K562 (cell line): ENCODE measurements around the gene SKAP1. TPM values are rescaled to one million over a fixed set of nuclear protein-coding genes. Genes with fewer than 3 reads are reported as not detected.

Experiments
- AFF1 ChIP-seq, 2 experiments: fragments of 450-650 bp; IDR thresholded peaks; 2 replicates each; pipeline ENCODE4 v1.6.1; 2018; ENCODE audit warnings: mild to moderate bottlenecking in 2 of 2, low read depth in 1 of 2; ENCODE audit not compliant: partially characterized antibody in 2 of 2
- ATF3 ChIP-seq, 2 experiments: fragments of 450-650 bp in 1 of 2; sonication (generic) in 1 of 2; formaldehyde crosslinking in 1 of 2; IDR thresholded peaks in 1 of 2; conservative IDR thresholded peaks in 1 of 2; 2 replicates each; pipeline versions ENCODE4 v1.6.1 to v1.8.1; 2016 to 2023; ENCODE audit warnings: mild to moderate bottlenecking in 2 of 2, moderate library complexity in 2 of 2, inconsistent platforms in 1 of 2, missing genetic modification reagents in 1 of 2
- JUND ChIP-seq, 2 experiments: IDR thresholded peaks; 2 replicates in 1 of 2; 3 replicates in 1 of 2; pipeline ENCODE4 v1.6.1; 2011; ENCODE audit warnings: borderline replicate concordance in 2 of 2, low read depth in 2 of 2, low read length in 2 of 2, improper control_type of control experiment in 1 of 2, missing biosample characterization in 1 of 2, missing genetic modification characterization in 1 of 2, missing genetic modification reagents in 1 of 2
- LCOR ChIP-seq: sonication (generic); formaldehyde crosslinking; IDR thresholded peaks from 2 replicates; pipeline ENCODE4 v1.8.0; 2022; ENCODE audit warnings: mild to moderate bottlenecking, missing genetic modification reagents
- NFATC3 ChIP-seq: fragments of 450-650 bp; IDR thresholded peaks from 2 replicates; pipeline ENCODE4 v1.6.1; 2017; ENCODE audit warnings: mild to moderate bottlenecking
- PHF21A ChIP-seq: fragments of 450-650 bp; IDR thresholded peaks from 2 replicates; pipeline ENCODE4 v1.6.1; 2017; ENCODE audit warnings: low read depth, borderline replicate concordance
- SMAD2 ChIP-seq: fragments of 150-350 bp; IDR thresholded peaks from 2 replicates; pipeline ENCODE4 v1.6.1; 2014; ENCODE audit warnings: low read depth, mild to moderate bottlenecking, low read length
- SMC3 ChIP-seq: conservative IDR thresholded peaks from 2 replicates; pipeline ENCODE4 v1.6.1; 2011; ENCODE audit warnings: low read depth, low read length, improper control_type of control experiment; ENCODE audit not compliant: insufficient read depth
- SRSF9 ChIP-seq: fragments of 200-400 bp; formaldehyde crosslinking; IDR thresholded peaks from 2 replicates; pipeline ENCODE4 v1.6.1; 2017; ENCODE audit warnings: low read depth, low read length, borderline replicate concordance
- TRIM28 ChIP-seq: fragments of 450-650 bp; IDR thresholded peaks from 2 replicates; pipeline ENCODE4 v1.6.1; 2017
- U2AF2 ChIP-seq: fragments of 200-400 bp; formaldehyde crosslinking; optimal IDR thresholded peaks from 2 replicates; pipeline ENCODE3; 2017; ENCODE audit warnings: low read depth, mild to moderate bottlenecking, low read length
- ZNF318 ChIP-seq, 2 experiments: fragments of 450-650 bp; IDR thresholded peaks; 2 replicates each; pipeline ENCODE4 v1.6.1; 2016; ENCODE audit warnings: mild to moderate bottlenecking in 2 of 2, borderline replicate concordance in 1 of 2, low read depth in 1 of 2, moderate library complexity in 1 of 2
- ZNF589 ChIP-seq: fragments of 200-800 bp; sonication (Bioruptor generic); IDR thresholded peaks from 2 replicates; pipeline ENCODE4 v1.6.1; 2016; ENCODE audit warnings: low read depth, missing genetic modification characterization, missing compliant biosample characterization
- ZNF717 ChIP-seq: fragments of 250-450 bp; sonication (Bioruptor Pico); IDR thresholded peaks from 2 replicates; pipeline ENCODE4 v1.5.0; 2021
- polyA plus RNA-seq, 8 experiments: library from polyadenylated mRNA; depleted of rRNA in 4 of 8; stranded (reverse) in 5 of 8; unstranded in 3 of 8; fragments of >200 nt; fragmentation: Nextera tagmentation in 2 of 8; fragmentation: Illumina TruSeq in 1 of 8; extraction: Ambion mirVana in 2 of 8; extraction: Trizol in 1 of 8; gene quantifications; 2 replicates each; pipeline versions ENCODE4 v1.2.1 to v1.2.3, GENCODE V29; 2011 to 2014; ENCODE audit warnings: inconsistent platforms in 1 of 8, missing spikeins in 1 of 8
- total RNA-seq, 7 experiments: library from RNA; depleted of rRNA in 6 of 7; stranded (reverse); fragments of >200 nt in 6 of 7; fragmentation: Illumina TruSeq in 2 of 7; extraction: Trizol in 2 of 7; gene quantifications; 2 replicates each; pipeline versions ENCODE4 v1.2.1 to v1.2.3, GENCODE V29; 2011 to 2021; ENCODE audit warnings: low replicate concordance in 1 of 7

The SKAP1 gene
- total and polyA plus RNA-seq, 9 of the 15 experiments (the other 6 are each of a cell fraction or from before 2014, with no cell fraction given), result 0.06 to 0.80 (median 0.10) TPM; not detected in 4

- TF ChIP-seq LCOR (CRISPR knock-in tag), result no peak
- 0 out of 2 replicates have a peak, but pooled peaks have one; percentile 19 for TF ChIP-seq JUND (IDR thresholded peaks at IDR 0.05; ENCODE audit: borderline replicate concordance, low read depth, low read length)
- no peak for TF ChIP-seq JUND (tag; IDR thresholded peaks at IDR 0.05; ENCODE audit: borderline replicate concordance, low read depth, low read length)
- no peak for TF ChIP-seq PHF21A
- TF ChIP-seq ATF3 (IDR thresholded peaks at IDR 0.05), result no peak
- no peak for TF ChIP-seq ATF3 (CRISPR knock-in tag; conservative IDR thresholded peaks at IDR 0.05)
- peak; percentile 89 for TF ChIP-seq SMC3
- TF ChIP-seq U2AF2, result no peak
- no peak for TF ChIP-seq ZNF717 (CRISPR knock-in tag)
- no peak for TF ChIP-seq SRSF9
- TF ChIP-seq AFF1 (IDR thresholded peaks at IDR 0.05; ENCODE audit: low read depth in 1 of 2, partially characterized antibody in 2 of 2), result no peak
- TF ChIP-seq TRIM28, result no peak
- TF ChIP-seq SMAD2, result no peak
- no peak for TF ChIP-seq ZNF318 (IDR thresholded peaks at IDR 0.05; ENCODE audit: borderline replicate concordance in 1 of 2, low read depth in 1 of 2)
- TF ChIP-seq NFATC3, result no peak
- no peak for TF ChIP-seq ZNF589 (CRISPR knock-in tag)
Measured at GRCh38 chr17:48374650-48375230, 55.3 kb downstream of the SKAP1 start (continued).
